GM19351 (cell line): Measurements from ENCODE around the gene CTNNB1.
"Not testable (repeated sequence)": the region's sequence is repeated elsewhere in the genome, so short reads cannot be mapped to it uniquely, and the experiment has no call there.

Source experiments
- ATAC-seq: cut with Tn5 transposase; IDR thresholded peaks from one replicate; pipeline ENCODE4 v1.9.1; 2021; ENCODE audit warnings: mild to moderate bottlenecking, moderate library complexity; ENCODE audit not compliant: unreplicated experiment

The CTNNB1 gene

DNA sequence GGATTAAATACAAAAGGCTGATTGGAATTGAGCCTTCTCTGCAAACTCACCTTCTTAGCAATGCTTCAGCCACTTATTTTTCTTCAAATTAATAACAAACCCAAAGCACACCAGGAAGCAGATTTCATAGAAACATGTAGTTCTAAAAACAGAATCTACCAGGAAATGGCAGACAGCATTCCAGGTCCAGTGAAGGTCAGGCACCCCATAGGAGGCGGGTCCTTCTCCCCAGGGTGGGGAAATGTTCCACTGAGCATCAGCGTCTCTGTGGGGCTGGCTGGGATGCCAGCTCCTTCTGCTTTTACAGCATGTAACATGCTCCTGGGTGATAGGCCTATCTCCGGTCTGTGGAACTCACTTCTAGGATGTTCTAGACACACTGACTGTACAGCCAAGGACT is 49.2 kb downstream of the CTNNB1 start:
- no peak for ATAC-seq

DNA sequence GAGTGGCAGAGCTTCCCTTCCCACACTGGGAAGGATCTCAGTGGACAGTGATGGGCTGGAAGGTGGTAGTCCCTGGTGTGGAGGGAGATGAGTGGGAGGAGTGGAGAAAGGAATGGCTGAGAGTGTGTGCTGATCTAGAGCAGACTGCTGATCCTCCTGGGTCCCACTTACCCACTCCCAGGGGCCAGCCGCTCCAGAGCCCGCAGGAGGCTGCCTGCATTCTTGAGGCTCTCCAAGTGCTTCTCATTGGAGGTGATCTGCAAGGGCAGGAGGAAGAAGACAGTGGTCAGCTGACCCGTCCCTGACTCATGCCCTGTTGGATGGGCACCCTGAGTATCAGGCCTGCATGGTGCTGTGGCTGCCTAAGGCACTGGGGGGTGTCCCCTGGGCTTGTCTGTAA is 50.0 kb downstream of the CTNNB1 start:
- no peak for ATAC-seq

DNA sequence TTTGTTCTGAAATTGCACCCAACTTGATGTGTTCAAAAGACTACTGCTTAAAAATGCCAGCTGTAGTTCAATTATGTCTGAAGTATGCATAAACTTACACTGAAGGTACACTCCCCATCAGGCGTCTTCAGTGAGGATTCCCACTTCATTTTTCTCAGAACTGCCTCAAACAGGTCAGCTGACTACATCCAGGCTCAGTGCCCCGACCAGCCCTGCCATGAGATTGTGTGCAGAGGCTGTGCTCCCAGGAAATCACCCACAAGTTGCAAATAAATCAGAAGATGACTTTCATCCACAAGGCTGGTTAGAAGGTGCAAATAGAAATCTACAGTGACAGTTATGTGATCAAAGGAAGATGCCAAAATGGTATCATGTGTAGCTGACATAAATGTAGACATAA is 51.5 kb downstream of the CTNNB1 start:
- ATAC-seq = no peak

DNA sequence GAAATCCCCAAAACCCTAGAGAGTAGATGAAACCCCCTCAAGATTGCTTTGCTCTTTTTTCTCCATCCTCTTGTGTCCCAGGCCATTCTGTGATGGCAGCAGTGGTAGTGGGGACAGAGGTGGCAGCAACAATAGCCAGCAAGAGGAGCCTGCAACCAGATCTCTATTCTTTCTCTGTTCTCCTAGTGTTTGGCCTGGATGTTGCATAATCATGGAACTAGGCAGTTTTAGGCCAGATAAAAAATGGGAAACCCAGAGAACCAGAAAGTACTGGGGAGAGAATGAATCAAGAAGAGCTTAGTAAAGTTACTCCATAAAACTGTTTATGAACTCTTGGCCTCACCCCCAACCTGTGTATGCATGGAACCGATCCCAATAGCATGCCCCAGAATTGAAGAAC is 52.3 kb downstream of the CTNNB1 start:
- no peak for ATAC-seq

DNA sequence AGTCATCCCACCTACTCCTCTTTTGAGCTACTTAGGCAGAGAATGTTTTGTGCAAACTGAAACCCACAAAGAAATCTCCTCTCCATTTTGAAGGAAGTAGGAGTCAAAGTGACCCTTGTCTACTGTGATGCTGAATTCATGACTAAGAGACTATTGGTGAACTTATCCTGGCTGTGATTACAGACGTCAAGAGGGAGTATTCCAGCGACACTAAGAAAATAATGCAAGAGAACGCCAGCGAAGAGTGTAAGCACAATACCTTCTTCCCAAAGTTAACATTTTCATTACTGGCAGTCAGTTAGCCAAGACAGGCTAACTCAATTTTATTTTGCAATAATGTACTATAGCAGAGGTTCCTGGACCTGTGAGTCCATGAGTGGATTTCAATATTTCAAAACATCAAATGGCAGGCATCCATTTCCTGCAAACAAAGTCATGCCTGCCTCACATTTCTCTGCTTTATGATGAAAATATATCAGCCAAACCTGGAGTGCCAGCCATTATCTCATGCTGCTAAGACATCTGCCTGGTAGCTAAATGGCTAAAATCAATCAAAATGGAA is 59.0 kb downstream of the CTNNB1 start:
- ATAC-seq = no peak

DNA sequence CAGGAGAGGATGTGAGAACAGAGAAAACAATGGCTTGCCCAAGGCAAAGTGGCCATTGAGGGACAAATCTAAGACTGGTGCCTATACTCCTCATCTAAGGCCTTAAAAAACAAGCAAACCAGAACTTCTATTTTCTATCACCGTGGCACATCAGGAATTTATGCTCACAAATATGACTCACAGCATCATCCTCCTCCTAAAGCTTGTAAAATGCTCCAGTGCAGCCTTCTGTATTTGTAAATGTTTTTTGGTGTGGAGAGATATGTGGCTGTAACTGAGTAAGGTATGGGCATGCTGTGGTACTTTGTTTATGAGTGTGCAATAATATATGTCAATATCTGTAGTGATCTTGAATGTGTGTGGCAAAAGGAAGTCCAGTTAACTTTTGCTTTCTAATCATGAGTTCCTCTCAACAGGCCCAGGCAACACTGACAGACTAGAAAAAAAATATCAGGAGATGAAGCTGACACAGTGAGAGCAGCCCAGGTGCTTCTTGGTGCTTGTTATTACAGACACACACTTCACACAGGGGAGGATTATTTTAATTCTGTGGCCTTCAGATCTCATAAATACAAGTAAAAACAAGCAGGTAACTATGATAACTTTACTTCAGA is 60.3 kb downstream of the CTNNB1 start:
- no peak for ATAC-seq

DNA sequence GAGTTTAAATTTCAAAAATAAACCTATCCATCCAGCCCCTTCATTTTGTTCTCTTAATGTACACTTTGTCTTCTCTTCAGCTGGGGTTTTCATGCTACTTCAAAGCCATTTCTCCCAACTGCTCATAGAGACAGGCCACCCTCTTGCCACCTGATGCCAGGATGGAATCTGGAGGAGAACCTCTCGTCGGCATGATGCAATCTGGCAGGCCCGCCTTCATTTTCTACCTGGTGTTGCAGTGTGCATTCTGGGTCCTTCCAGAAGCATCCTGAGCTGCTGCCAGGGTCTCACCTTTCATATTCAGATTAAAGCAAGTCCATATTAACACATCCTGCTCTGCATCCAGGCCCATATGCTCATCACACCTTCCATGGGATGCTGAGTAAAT is 60.8 kb downstream of the CTNNB1 start:
- no peak for ATAC-seq

DNA sequence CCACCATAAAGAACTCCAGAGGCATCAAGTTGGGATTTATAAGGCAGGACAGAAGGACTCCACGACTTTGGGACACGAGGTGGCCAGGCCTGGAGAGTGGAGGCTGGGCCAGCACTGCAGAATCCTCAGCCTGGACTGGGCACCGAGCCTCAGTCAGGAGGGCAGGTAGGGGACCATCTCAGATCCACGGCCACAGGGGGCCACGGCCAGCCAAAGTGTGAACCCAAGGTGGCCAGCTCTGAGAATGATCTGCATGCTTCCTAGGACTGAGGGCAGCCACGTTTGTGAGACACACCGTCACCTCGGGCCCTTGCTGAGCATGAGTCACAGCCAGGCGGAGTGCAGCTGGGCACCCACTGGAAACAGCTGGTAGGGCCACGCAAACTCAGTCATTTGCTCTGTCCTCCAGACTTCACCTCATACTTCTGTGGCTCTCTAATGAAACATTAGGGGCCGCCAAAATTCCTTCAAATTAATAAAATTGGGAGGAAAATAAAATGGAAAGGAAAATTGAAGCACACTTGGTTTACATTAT is 65.8 kb downstream of the CTNNB1 start:
- ATAC-seq = no peak

DNA sequence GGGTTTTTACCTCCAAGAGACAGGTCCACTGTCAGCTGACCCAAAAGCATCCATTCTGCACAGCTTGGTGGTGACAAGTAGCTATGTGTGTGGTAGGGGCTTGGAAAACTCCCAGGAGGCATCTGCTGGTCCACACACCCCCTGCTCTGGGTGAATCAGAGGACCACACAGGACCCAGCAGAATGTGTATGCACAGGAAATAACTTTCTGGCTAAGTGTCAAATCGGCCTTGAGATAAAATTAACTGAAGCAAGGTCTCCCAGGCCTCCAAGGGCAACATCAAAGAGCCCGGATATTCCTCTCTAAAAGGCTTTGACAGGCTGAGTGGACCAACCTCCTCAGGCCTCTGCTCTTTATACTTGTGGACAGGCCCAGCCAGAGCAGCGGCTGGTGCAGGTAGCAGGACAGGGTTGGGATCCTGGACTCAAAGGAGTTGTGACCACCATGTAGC is 66.5 kb downstream of the CTNNB1 start:
- ATAC-seq = no peak

DNA sequence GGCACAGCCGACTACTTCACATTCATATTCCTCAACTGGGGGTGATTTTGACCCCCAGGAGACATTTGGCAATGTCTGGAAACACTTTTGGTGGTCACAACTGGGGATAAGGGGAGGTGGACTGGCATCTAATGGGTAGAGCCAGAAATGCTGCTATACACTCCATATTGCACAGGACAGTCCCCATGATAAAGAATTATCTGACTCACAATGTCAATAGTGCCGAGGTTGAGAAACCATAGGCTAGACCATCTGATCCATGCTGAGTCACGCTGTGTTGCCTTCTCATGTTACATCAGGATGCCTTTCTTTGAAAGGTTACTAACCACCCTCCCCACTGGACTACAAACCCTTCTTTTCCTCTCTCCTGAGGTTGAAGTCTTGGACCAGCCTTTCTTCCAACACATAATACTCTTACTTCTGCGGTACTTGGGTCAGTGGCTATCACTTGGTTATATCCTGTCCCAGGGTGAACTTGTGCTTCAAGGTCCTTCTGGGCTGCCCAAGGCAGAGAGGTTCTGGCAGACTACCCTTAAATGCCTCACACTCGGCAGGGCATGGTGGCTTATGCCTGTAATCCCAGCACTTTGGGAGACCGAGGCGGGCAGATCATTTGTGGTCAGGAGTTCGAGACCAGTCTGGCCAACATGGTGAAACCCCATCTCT is 68.8 kb downstream of the CTNNB1 start:
- ATAC-seq = no peak

DNA sequence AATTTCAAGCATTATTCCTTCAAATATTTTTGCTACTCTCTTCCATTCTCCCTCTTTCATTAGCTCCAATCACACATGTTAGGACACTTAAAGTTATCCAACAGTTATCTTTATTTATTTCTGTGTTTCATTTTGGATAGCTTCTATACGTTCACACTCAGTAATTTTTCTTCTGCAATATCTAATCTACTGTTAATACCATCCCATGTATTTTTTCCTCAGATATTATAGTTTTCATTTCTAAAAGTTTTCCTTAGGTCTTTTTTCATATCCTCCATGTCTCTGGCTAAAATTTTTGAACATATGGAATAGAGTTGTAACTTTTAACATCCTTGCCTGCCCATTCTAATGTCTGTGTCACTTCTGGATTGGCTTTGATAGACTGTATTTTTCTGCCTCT is 73.4 kb downstream of the CTNNB1 start:
- no peak for ATAC-seq

DNA sequence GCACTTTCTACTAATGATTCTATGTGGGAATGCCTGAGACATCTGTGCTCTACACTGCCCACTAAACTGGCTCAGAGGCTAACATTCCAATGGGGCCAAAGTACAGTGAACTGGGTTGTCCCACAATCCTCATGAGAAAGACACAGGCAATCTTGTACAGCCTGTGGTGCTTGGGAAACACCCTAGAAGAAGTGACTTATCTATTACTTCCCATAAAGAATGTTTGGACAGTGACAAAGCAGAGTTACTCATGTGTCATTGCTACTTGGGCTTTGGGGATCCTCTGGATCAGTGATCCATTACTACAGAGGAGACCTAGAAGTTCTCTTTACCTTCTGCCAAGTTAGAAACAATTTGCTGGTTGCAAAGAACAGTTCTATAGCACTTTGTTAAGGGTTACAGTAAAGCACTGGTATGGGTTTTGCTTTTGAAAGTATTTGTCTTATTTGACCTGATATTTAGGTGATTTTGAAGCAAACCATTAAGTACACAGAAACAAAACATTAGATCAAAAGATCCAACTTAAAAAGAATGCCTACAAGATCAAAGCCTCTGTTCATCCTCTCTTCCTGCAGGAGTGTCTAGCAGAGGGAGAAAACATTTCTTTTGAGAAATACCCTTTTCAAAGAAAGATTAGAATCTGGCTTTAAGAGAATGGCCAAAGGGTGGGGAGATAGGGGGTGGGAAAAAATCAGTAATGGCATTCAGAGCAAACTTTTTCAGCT is 75.8 kb downstream of the CTNNB1 start:
- no peak for ATAC-seq

DNA sequence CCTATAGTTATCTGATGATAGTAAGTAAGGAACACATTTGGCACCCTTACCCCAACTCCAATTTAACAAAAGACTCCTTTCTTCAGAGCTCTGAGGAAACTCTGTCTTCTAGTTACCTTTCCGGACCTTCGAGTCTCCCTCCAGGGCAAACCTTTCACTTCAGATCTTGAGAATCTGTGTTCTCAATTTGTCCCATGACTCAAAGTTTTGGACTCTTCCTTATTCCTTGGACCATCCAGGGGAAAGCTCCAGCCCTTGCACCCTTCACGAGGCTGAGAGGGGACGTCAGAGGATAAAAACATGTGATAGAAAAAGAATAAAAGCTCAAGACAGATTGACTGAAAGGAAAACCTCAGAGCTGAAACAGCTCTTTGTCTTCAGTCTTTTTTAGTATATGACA is 76.9 kb downstream of the CTNNB1 start:
- ATAC-seq = no peak

DNA sequence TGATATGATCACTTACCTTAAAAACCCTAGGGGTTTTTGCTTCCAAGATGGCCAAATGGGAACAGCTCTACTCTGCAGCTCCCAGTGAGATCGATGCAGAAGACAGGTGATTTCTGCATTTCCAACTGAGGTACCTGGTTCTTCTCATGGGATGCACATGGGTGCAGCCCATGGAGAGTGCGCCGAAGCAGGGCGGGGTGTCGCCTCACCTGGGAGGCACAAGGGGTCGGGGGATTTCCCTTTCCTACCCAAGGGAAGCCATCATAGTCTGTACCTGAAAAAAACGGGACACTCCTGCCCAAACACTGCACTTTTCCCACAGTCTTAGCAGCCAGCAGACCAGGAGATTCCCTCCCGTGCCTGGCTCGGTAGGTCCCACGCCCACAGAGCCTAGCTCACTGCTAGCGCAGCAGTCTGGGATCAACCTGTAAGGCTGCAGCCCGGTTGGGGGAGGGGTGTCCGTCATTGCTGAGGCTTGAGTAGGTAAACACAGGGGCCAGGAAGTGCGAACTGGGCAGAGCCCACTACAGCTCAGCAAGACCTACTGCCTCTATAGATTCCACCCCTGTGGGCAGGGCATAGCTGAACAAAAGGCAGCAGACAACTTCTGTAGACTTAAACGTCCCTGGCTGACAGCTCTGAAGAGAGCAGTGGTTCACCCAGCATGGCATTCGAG is 78.6 kb downstream of the CTNNB1 start:
- ATAC-seq = no peak

DNA sequence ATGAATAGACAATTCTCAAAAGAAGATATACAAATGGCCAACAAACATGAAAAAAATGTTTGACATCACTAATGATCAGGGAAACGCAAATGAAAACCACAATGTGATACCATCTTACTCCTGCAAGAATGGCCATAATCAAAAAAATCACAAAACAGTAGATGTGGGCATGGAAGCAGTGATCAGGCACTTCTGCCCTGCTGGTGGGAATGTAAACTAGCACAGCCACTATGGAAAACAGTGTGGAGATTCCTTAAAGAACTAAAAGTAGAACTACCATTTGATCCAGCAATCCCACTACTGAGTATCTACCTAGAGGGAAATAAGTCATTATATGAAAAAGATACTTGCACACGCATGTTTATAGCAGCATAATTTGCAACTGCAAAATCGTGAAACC is 85.6 kb downstream of the CTNNB1 start:
- ATAC-seq = not testable (repeated sequence)

DNA sequence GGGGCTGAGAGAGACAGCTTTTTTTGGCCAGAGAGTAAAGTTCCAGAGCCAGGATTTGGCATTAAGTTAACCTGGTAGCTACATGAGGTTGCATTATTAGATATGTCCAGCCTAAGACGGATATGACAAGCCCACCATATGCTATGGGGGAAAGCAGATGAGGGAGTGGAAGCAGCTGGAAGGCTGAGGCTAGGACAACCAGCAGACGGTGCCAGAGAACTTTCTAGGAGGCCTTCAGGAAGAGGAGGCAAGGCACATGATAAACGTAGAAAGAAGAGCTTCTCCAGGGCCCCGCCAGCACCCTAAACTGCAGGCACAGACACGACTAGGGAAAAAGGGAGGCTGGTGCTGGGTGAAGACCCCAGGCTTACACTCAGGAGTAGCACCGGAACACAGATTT is 87.0 kb downstream of the CTNNB1 start:
- ATAC-seq = no peak

DNA sequence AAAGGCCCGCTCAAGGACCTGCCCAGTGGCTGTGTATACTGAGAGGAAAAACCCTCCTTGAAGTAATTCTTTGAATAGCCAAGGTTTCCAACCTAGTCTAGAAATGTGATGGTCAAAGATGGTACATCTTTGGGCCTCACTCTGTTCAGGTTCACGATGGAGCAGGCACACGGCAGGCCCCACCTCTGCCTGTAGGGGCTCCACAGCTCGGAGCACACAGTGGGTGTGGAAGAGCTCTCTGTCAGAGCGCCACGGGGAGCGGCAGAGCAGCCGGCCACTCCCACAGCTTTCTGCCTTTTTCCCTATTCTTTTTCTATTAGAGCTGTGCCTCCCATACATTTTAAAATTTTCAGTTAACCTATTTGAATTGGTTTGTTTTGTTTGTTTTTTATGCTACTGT is 89.5 kb downstream of the CTNNB1 start:
- ATAC-seq = no peak
